ENCODE data around the gene PLPPR1. TPM values are rescaled to one million over a fixed set of nuclear protein-coding genes. Genes with fewer than 3 reads are reported as not detected.

PLPPR1 gene
- total RNA-seq, 4 donors from 2014 or later: 0.47 to 0.57 TPM; not detected in 2

DNA sequence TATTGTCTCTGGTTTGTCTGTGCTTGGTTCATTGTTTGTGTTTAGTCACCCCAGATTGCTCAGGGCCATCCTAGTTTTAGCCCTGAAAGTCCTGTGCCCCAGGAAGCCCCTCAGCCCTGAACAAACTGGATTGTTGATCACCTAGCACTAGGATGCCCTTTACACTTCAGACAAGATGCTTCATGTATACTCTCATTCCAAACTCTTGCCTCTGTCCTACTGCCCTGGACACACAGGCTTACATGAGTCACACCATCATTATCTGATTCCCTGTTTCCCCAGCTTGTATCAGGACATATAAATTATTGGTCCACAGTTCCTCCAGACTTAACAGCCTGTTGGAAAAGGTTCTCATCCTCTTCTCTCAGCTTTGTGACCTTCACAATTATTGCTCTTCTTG lies 236.2 kb downstream of the PLPPR1 start:
- no peaks in the 10 kb centered on the region for H3K9me3 ChIP-seq
- DNase-seq: no peak
- TF ChIP-seq POLR2A (IDR thresholded peaks at IDR 0.05): no peak
- TF ChIP-seq, protein P1, sequence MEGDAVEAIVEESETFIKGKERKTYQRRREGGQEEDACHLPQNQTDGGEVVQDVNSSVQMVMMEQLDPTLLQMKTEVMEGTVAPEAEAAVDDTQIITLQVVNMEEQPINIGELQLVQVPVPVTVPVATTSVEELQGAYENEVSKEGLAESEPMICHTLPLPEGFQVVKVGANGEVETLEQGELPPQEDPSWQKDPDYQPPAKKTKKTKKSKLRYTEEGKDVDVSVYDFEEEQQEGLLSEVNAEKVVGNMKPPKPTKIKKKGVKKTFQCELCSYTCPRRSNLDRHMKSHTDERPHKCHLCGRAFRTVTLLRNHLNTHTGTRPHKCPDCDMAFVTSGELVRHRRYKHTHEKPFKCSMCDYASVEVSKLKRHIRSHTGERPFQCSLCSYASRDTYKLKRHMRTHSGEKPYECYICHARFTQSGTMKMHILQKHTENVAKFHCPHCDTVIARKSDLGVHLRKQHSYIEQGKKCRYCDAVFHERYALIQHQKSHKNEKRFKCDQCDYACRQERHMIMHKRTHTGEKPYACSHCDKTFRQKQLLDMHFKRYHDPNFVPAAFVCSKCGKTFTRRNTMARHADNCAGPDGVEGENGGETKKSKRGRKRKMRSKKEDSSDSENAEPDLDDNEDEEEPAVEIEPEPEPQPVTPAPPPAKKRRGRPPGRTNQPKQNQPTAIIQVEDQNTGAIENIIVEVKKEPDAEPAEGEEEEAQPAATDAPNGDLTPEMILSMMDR (IDR thresholded peaks at IDR 0.05): no peak
- H3K4me3 ChIP-seq: no peak overlapping the region
- no peak overlapping the region for H3K27ac ChIP-seq
- peaks cover 0 to 4% (median 0%) of the 10 kb centered on the region in 3 donors for H3K4me1 ChIP-seq
- no peaks in the 10 kb centered on the region for H3K36me3 ChIP-seq
- intact Hi-C loops (cut with DNase I): no loop called here
- peaks cover 0 to 21% (median 0%) of the 10 kb centered on the region in 4 donors for H3K27me3 ChIP-seq

DNA sequence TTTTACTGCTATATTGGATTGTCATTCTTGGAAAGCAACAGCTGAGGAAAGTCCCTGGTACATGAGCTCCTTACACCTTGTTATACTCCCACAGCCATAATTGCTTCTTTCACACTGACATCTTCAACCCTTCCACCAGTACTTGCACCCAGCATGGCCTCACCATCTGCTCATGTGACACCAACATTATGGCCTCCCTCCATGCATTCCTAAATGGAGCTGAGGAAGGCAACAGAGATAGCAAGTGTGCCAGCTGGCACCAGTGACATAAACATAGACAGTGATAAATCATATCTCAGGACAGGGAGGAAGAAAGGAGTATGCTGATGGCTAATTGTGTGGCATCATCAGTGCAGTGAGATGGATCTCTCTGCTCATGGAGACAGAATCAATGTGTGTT lies 236.7 kb downstream of the PLPPR1 start:
- no peaks in the 10 kb centered on the region for H3K9me3 ChIP-seq
- peaks cover 0 to 17% (median 0%) of the 10 kb centered on the region in 4 donors for H3K27me3 ChIP-seq
- no peak for TF ChIP-seq POLR2A (IDR thresholded peaks at IDR 0.05)
- TF ChIP-seq, protein P1 (IDR thresholded peaks at IDR 0.05): no peak
- no peak overlapping the region for H3K4me3 ChIP-seq
- intact Hi-C loops (cut with DNase I): no loop called here
- H3K27ac ChIP-seq: no peak overlapping the region
- H3K4me1 ChIP-seq: peaks cover 0 to 9% (median 0%) of the 10 kb centered on the region in 3 donors
- H3K36me3 ChIP-seq: no peaks in the 10 kb centered on the region
- DNase-seq: no peak

DNA sequence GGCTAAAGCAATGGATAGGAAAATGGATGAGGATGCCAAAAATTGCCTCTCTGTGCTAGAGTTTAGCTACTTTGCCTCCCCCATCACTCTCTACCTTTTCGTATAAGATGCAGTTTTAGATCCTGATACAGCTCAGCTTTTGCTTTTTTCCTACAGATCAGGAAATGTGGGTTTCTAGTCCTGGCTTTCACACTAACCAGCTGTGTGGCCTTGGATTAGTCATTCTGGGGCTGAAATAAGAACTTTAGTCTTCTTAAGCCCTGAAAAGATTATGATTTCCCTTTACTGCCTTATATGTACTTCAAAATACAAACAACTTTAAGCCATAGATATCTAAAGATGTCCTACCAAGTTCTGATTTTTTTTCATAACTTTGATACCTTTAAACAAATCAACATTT lies 239.9 kb downstream of the PLPPR1 start:
- peaks cover 0 to 24% (median 0%) of the 10 kb centered on the region in 4 donors for H3K27me3 ChIP-seq
- H3K9me3 ChIP-seq: no peaks in the 10 kb centered on the region
- intact Hi-C loops (cut with DNase I): no loop called here
- H3K4me1 ChIP-seq: peaks cover 0 to 15% (median 0%) of the 10 kb centered on the region in 3 donors
- 30 to 43% methylated on average over 1 of the region's 1 CpG for WGBS, 2 donors
- H3K4me3 ChIP-seq: no peak overlapping the region
- no peak overlapping the region for H3K27ac ChIP-seq
- TF ChIP-seq, protein P1 (IDR thresholded peaks at IDR 0.05): no peak
- no peak for TF ChIP-seq POLR2A (IDR thresholded peaks at IDR 0.05)
- DNase-seq: no peak
- no peaks in the 10 kb centered on the region for H3K36me3 ChIP-seq

DNA sequence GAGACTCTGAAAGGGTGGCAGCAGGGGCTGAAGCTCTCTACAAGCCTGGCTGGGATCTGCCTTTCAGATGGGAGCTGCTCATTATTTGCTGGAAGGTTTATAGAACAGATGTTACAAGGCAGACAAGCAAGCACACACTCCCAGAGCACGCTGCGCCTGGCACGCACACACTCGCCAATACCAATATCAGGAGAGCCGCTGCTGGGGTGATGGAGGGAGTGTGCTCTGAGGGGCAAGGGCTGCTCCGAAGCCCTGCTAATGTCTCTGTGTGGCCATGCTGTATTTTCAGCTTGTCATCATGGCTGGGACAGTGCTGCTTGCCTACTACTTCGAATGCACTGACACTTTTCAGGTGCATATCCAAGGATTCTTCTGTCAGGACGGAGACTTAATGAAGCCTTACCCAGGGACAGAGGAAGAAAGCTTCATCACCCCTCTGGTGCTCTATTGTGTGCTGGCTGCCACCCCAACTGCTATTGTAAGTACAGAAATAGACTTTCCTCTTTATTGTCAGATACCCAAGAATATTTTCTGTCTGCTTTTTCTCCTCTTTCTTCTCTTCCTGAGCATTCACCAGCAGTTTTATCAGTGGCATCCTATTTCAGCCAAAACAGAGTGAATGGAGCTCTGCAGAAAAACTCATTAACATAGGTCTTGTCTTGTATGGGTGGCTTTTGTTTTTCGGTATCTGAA lies 241.2 kb downstream of the PLPPR1 start:
- Histone ChIP-seq H3K9me3 (no peaks in the 10 kb centered on the region), H3K27ac (no peak overlapping the region), H3K36me3 (no peaks in the 10 kb centered on the region), H3K4me1 (peaks cover 0 to 15% (median 0%) of the 10 kb centered on the region in 3 donors), H3K27me3 (peaks cover 0 to 18% (median 0%) of the 10 kb centered on the region in 4 donors), H3K4me3 (no peak overlapping the region)
- no peak for DNase-seq
- 39 to 69% methylated on average over 2 to 9 of the region's 9 CpGs for WGBS, 2 donors
- TF ChIP-seq, protein P1 (IDR thresholded peaks at IDR 0.05): no peak
- intact Hi-C loops (cut with DNase I): no loop called here

DNA sequence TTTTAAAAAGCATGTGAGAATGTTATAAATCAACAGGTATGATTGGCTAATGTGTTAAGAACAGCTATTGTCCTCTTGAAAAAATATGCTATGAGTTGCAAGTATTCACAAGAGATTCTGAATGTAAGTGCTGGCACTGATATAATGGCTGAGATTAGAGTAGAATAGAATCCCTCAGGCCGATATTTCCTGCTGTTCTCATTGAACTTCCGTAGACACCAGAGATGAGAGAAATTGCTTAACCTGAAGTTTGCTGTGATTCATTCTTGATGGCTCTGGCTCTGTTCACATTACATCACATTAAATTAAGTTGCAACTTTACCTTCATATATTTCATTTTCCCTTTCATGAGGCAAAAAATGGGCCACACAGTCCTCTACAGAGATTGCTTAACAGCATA lies 241.8 kb downstream of the PLPPR1 start:
- peaks cover 0 to 13% (median 0%) of the 10 kb centered on the region in 4 donors for H3K27me3 ChIP-seq
- H3K4me3 ChIP-seq: no peak overlapping the region
- intact Hi-C loops (cut with DNase I): no loop called here
- no peaks in the 10 kb centered on the region for H3K36me3 ChIP-seq
- peaks cover 0 to 15% (median 0%) of the 10 kb centered on the region in 3 donors for H3K4me1 ChIP-seq
- no peak for DNase-seq
- no peak overlapping the region for H3K27ac ChIP-seq
- H3K9me3 ChIP-seq: no peaks in the 10 kb centered on the region
- WGBS, 2 donors: 24 to 30% methylated on average over 2 of the region's 2 CpGs
- TF ChIP-seq, protein P1 (IDR thresholded peaks at IDR 0.05): no peak
- TF ChIP-seq POLR2A (IDR thresholded peaks at IDR 0.05): no peak
